GM20431 (cell line): ENCODE measurements around the gene EPDR1.
"Not testable (repeated sequence)": the region's sequence is repeated elsewhere in the genome, so short reads cannot be mapped to it uniquely, and the experiment has no call there.

Experiments
- in situ Hi-C: fragments of 300-500 bp; cut with MseI, MboI; formaldehyde crosslinking; loops from one replicate; pipeline ENCODE4 v1.15.0; 2020; ENCODE audit warnings: low sequenced_read_pairs; ENCODE audit not compliant: unreplicated experiment

The EPDR1 gene

GRCh38 chr7:37925620-37926019 lies 5.2 kb downstream of the EPDR1 start:
- in situ Hi-C loops = no loop called here

- in situ Hi-C loops = no loop called here
These were observed 7.5 kb downstream of the EPDR1 start for GRCh38 chr7:37927773-37928444.

- in situ Hi-C loops = no loop called here
These were observed 8.4 kb downstream of the EPDR1 start for GRCh38 chr7:37928878-37929277.

- in situ Hi-C loops = no loop called here
These were observed 9.9 kb downstream of the EPDR1 start for GRCh38 chr7:37930226-37930948.

GRCh38 chr7:37932543-37932942 lies 12.1 kb downstream of the EPDR1 start:
- in situ Hi-C loops = no loop called here

- in situ Hi-C loops = no loop called here
These were observed 12.7 kb downstream of the EPDR1 start for GRCh38 chr7:37933018-37933566.

- in situ Hi-C loops = no loop called here
These were observed 22.6 kb downstream of the EPDR1 start for GRCh38 chr7:37942934-37943610.

- in situ Hi-C loops = no loop called here
These were observed 23.7 kb downstream of the EPDR1 start for GRCh38 chr7:37943905-37944736.

GRCh38 chr7:37944737-37945054 lies 24.3 kb downstream of the EPDR1 start:
- in situ Hi-C loops = no loop called here

GRCh38 chr7:37945336-37945735 lies 24.9 kb downstream of the EPDR1 start:
- in situ Hi-C loops = no loop called here

- in situ Hi-C loops = no loop called here
These were observed 26.9 kb downstream of the EPDR1 start for GRCh38 chr7:37947138-37947940.

- in situ Hi-C loops = no loop called here
These were observed 27.4 kb downstream of the EPDR1 start for GRCh38 chr7:37947941-37948210.

GRCh38 chr7:37952240-37952639 lies 31.8 kb downstream of the EPDR1 start:
- in situ Hi-C loops = no loop called here

GRCh38 chr7:37954217-37954616 lies 33.8 kb downstream of the EPDR1 start:
- in situ Hi-C loops = not testable (repeated sequence)

- in situ Hi-C loops = no loop called here
These were observed 36.4 kb downstream of the EPDR1 start for GRCh38 chr7:37956791-37957190.

- in situ Hi-C loops = no loop called here
These were observed 37.0 kb downstream of the EPDR1 start for GRCh38 chr7:37957221-37957970.

- in situ Hi-C loops = no loop called here
These were observed 40.0 kb downstream of the EPDR1 start for GRCh38 chr7:37960483-37960882.

- in situ Hi-C loops = no loop called here
These were observed 40.8 kb downstream of the EPDR1 start for GRCh38 chr7:37961251-37961650.

- in situ Hi-C loops = no loop called here
These were observed 43.8 kb downstream of the EPDR1 start for GRCh38 chr7:37964196-37964595.
